ENCODE results near the gene PRMT3.

Gene PRMT3

DNA sequence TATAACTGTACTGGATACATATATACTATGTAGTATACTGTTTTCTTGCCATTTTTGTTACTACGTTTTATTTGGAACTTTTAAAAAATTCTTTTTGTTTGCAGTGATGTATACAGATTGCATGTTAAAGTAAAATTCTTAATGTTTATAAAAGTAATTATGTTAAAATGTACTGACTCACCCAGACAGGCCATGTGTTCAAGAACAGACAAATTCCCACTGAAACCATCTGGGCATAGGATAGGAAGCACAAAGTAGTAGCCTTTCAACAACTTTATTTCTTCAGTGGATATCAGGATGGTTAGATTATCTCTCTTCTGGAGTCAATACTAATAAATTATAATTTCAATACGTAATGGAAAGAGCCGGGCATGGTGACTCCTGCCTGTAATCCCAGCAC, 19.8 kb downstream of the PRMT3 start:
- H3K27ac ChIP-seq (ENCODE audit: poor library complexity, severe bottlenecking), result no peak overlapping the region
- H3K9me3 ChIP-seq (ENCODE audit: severe bottlenecking), result no peaks in the 10 kb centered on the region
- ATAC-seq (ENCODE audit: low read depth) (no peak), DNase-seq (ENCODE audit: low spot score) (no peak)
- H3K4me1 ChIP-seq (ENCODE audit: insufficient read depth, poor library complexity, severe bottlenecking), result no peaks in the 10 kb centered on the region
- no peak overlapping the region for H3K4me3 ChIP-seq (ENCODE audit: severe bottlenecking)
- TF ChIP-seq CTCF (IDR thresholded peaks at IDR 0.05; ENCODE audit: poor library complexity, severe bottlenecking), result no peak
- H3K36me3 ChIP-seq (ENCODE audit: low read depth), result peaks cover 82% of the 10 kb centered on the region
- H3K27me3 ChIP-seq (ENCODE audit: insufficient read depth, poor library complexity, severe bottlenecking), result no peaks in the 10 kb centered on the region

- no peak overlapping the region for H3K27ac ChIP-seq (ENCODE audit: poor library complexity, severe bottlenecking)
- DNase-seq (ENCODE audit: low spot score), result no peak
- H3K4me1 ChIP-seq (ENCODE audit: insufficient read depth, poor library complexity, severe bottlenecking), result no peaks in the 10 kb centered on the region
- no peaks in the 10 kb centered on the region for H3K9me3 ChIP-seq (ENCODE audit: severe bottlenecking)
- H3K4me3 ChIP-seq (ENCODE audit: severe bottlenecking), result no peak overlapping the region
- no peaks in the 10 kb centered on the region for H3K27me3 ChIP-seq (ENCODE audit: insufficient read depth, poor library complexity, severe bottlenecking)
- H3K36me3 ChIP-seq (ENCODE audit: low read depth), result peaks cover 75% of the 10 kb centered on the region
- TF ChIP-seq CTCF (IDR thresholded peaks at IDR 0.05; ENCODE audit: poor library complexity, severe bottlenecking), result no peak
- no peak for ATAC-seq (ENCODE audit: low read depth)
These were observed 27.9 kb downstream of the PRMT3 start for GRCh38 chr11:20415432-20415831.

GRCh38 chr11:20417771-20418170, 30.3 kb downstream of the PRMT3 start:
- no peak for TF ChIP-seq CTCF (IDR thresholded peaks at IDR 0.05; ENCODE audit: poor library complexity, severe bottlenecking)
- no peak for ATAC-seq (ENCODE audit: low read depth)
- Histone ChIP-seq H3K27ac (ENCODE audit: poor library complexity, severe bottlenecking) (no peak overlapping the region), H3K36me3 (ENCODE audit: low read depth) (peaks cover 84% of the 10 kb centered on the region), H3K27me3 (ENCODE audit: insufficient read depth, poor library complexity, severe bottlenecking) (no peaks in the 10 kb centered on the region), H3K9me3 (ENCODE audit: severe bottlenecking) (no peaks in the 10 kb centered on the region), H3K4me1 (ENCODE audit: insufficient read depth, poor library complexity, severe bottlenecking) (no peaks in the 10 kb centered on the region), H3K4me3 (ENCODE audit: severe bottlenecking) (no peak overlapping the region)
- no peak for DNase-seq (ENCODE audit: low spot score)

DNA sequence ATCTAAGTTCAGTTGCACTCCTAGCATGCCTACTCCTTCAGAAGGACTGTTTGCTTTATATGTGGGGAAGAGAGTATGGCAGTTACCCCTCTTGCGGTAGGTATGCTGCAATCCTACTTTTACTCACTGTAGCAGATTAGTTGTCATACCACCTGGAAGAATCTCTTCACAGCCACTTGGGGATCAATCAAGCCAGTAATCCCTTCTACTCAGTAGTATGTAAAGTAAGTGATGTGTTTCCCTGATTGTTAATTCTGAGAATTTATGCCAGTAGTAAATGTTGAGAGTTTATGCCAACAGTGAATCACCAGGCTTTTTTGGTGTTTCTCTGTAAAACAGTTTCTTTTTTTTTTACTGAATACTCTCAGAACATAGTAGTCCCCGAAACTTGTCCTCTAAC, 34.4 kb downstream of the PRMT3 start:
- no peaks in the 10 kb centered on the region for H3K4me1 ChIP-seq (ENCODE audit: insufficient read depth, poor library complexity, severe bottlenecking)
- TF ChIP-seq CTCF (IDR thresholded peaks at IDR 0.05; ENCODE audit: poor library complexity, severe bottlenecking), result no peak
- H3K9me3 ChIP-seq (ENCODE audit: severe bottlenecking), result no peaks in the 10 kb centered on the region
- DNase-seq (ENCODE audit: low spot score) (no peak), ATAC-seq (ENCODE audit: low read depth) (no peak)
- H3K4me3 ChIP-seq (ENCODE audit: severe bottlenecking), result no peak overlapping the region
- H3K27ac ChIP-seq (ENCODE audit: poor library complexity, severe bottlenecking), result no peak overlapping the region
- peaks cover 73% of the 10 kb centered on the region for H3K36me3 ChIP-seq (ENCODE audit: low read depth)
- H3K27me3 ChIP-seq (ENCODE audit: insufficient read depth, poor library complexity, severe bottlenecking), result no peaks in the 10 kb centered on the region

DNA sequence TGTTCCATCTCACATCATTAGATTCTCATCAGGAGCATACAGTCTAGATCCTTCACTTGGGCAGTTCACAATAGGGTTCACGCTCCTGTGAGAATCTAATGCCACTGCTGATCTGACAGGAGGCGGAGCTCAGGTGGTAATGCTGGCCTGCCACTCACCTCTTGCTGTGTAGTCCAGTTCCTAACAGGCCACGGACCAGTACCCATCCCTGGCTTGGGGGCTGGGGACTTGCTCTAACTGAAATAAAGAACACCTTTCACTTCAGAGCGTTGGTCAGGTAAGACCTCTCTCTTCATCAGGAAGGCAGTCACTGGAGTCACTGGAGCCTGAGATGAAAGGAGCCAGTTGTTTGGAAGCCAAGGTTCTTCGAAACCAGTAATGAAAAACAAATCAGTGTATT, 41.7 kb downstream of the PRMT3 start:
- peaks cover 61% of the 10 kb centered on the region for H3K36me3 ChIP-seq (ENCODE audit: low read depth)
- no peak for ATAC-seq (ENCODE audit: low read depth)
- no peaks in the 10 kb centered on the region for H3K9me3 ChIP-seq (ENCODE audit: severe bottlenecking)
- DNase-seq (ENCODE audit: low spot score), result no peak
- no peak for TF ChIP-seq CTCF (IDR thresholded peaks at IDR 0.05; ENCODE audit: poor library complexity, severe bottlenecking)
- H3K4me1 ChIP-seq (ENCODE audit: insufficient read depth, poor library complexity, severe bottlenecking), result no peaks in the 10 kb centered on the region
- H3K4me3 ChIP-seq (ENCODE audit: severe bottlenecking), result no peak overlapping the region
- no peak overlapping the region for H3K27ac ChIP-seq (ENCODE audit: poor library complexity, severe bottlenecking)
- H3K27me3 ChIP-seq (ENCODE audit: insufficient read depth, poor library complexity, severe bottlenecking), result no peaks in the 10 kb centered on the region

All from RWPE2 (cell line).